H1 (cell line): ENCODE results near the gene TMEM89. TPM values are rescaled to one million over a fixed set of nuclear protein-coding genes. Genes with fewer than 3 reads are reported as not detected.

Experiments used
- CTCF ChIA-PET: fragments of 300-600 bp; sonication (Branson Sonifier 250); formaldehyde crosslinking; loops from one replicate; lab custom pipeline; 2021; ENCODE audit not compliant: partially characterized antibody; lab: Charles Lee
- POLR2A ChIA-PET: fragments of 300-600 bp; sonication (Branson Sonifier 250); formaldehyde crosslinking; loops from one replicate; lab custom pipeline; 2021; ENCODE audit warnings: inconsistent platforms; ENCODE audit not compliant: partially characterized antibody; lab: Charles Lee
- DNase-seq, 2 experiments: peaks; one replicate each; pipeline versions ENCODE4 v3.0.0 to v3.0.0-alpha.2; 2010 to 2022; ENCODE audit warnings: low spot score in 2 of 2, low read depth in 1 of 2, mixed read lengths in 1 of 2
- FAIRE-seq: peaks from 2 replicates; lab custom pipeline; 2011; peaks lifted over from hg19 to GRCh38; lab: Jason Lieb, UNC
- H2AFZ ChIP-seq: 2 replicates; pipeline ENCODE4 v1.8.1; 2012; ENCODE audit warnings: low read length, inconsistent platforms
- H2AK5ac ChIP-seq: 2 replicates; pipeline ENCODE4 v1.6.1; 2013; ENCODE audit warnings: low read depth, low read length
- H2BK120ac ChIP-seq: replicated peaks from 2 replicates; pipeline ENCODE3; 2013; ENCODE audit warnings: low read depth, low read length, inconsistent platforms
- H2BK12ac ChIP-seq: 2 replicates; pipeline ENCODE4 v1.6.1; 2013; ENCODE audit warnings: low read depth, low read length
- H2BK15ac ChIP-seq: 2 replicates; pipeline ENCODE4 v1.6.1; 2013; ENCODE audit warnings: low read length
- H2BK20ac ChIP-seq: 2 replicates; pipeline ENCODE4 v1.6.1; 2013; ENCODE audit warnings: low read length
- H2BK5ac ChIP-seq: 2 replicates; pipeline ENCODE4 v1.6.1; 2013; ENCODE audit warnings: low read depth, low read length
- H3K14ac ChIP-seq: 2 replicates; pipeline ENCODE4 v1.6.1; 2013; ENCODE audit warnings: inconsistent platforms; ENCODE audit not compliant: insufficient read length
- H3K18ac ChIP-seq: 2 replicates; pipeline ENCODE4 v1.6.1; 2013; ENCODE audit warnings: low read length; ENCODE audit errors: extremely low read depth
- H3K23ac ChIP-seq: 2 replicates; pipeline ENCODE4 v1.6.1; 2013; ENCODE audit warnings: inconsistent platforms; ENCODE audit not compliant: insufficient read length
- H3K23me2 ChIP-seq: 2 replicates; pipeline ENCODE4 v1.6.1; 2013; ENCODE audit warnings: low read depth, low read length
- H3K27ac ChIP-seq: 2 replicates; pipeline ENCODE4 v1.6.1; 2011; ENCODE audit warnings: low read depth, low read length, inconsistent platforms
- H3K27me3 ChIP-seq, 4 experiments: replicated peaks in 1 of 4; 1 replicate in 1 of 4; 2 replicates in 3 of 4; pipeline versions ENCODE4 v1.6.1 to v1.8.1; 2011 to 2013; ENCODE audit warnings: low read length in 3 of 4, mild to moderate bottlenecking in 3 of 4, inconsistent platforms in 2 of 4, mixed read lengths in 2 of 4, moderate library complexity in 1 of 4; ENCODE audit not compliant: control insufficient read depth in 3 of 4, insufficient read depth in 3 of 4; ENCODE audit errors: extremely low read depth in 1 of 4
- H3K36me3 ChIP-seq, 4 experiments: 2 replicates each; pipeline versions ENCODE4 v1.6.1 to v1.8.1; 2011 to 2013; ENCODE audit warnings: mild to moderate bottlenecking in 4 of 4, low read length in 3 of 4, moderate library complexity in 2 of 4, control low read depth in 1 of 4, inconsistent platforms in 1 of 4; ENCODE audit not compliant: insufficient read depth in 4 of 4, control insufficient read depth in 2 of 4
- H3K4ac ChIP-seq: replicated peaks from 2 replicates; pipeline ENCODE3; 2013; ENCODE audit warnings: low read length, low read depth, mixed read lengths, inconsistent platforms; ENCODE audit not compliant: insufficient read length
- H3K4me1 ChIP-seq, 4 experiments: replicated peaks in 1 of 4; 1 replicate in 1 of 4; 2 replicates in 3 of 4; pipeline versions ENCODE4 v1.6.1 to v1.8.1; 2011 to 2013; ENCODE audit warnings: low read length in 3 of 4, inconsistent platforms in 2 of 4, mixed read lengths in 1 of 4; ENCODE audit not compliant: insufficient read depth in 4 of 4, control insufficient read depth in 3 of 4
- H3K4me2 ChIP-seq, 2 experiments: 2 replicates each; pipeline versions ENCODE4 v1.6.1 to v1.8.1; 2011 to 2013; ENCODE audit warnings: low read depth in 2 of 2, low read length in 2 of 2, control low read depth in 1 of 2, inconsistent platforms in 1 of 2, mild to moderate bottlenecking in 1 of 2; ENCODE audit not compliant: insufficient read depth in 1 of 2
- H3K4me3 ChIP-seq, 4 experiments: fragments of 200-600, 300-600 bp in 1 of 4; sonication (generic), shearing (Covaris generic), sonication (Bioruptor Twin) in 1 of 4; 2 replicates each; pipeline versions ENCODE4 v1.5.1 to v1.8.1; 2011 to 2016; ENCODE audit warnings: low read length in 4 of 4, low read depth in 3 of 4, control low read depth in 2 of 4, inconsistent platforms in 2 of 4, mild to moderate bottlenecking in 2 of 4, mixed read lengths in 1 of 4, moderate library complexity in 1 of 4; ENCODE audit not compliant: insufficient read depth in 2 of 4; ENCODE audit errors: extremely low read depth in 1 of 4
- H3K56ac ChIP-seq: replicated peaks from 2 replicates; pipeline ENCODE3; 2013; ENCODE audit warnings: low read depth, mild to moderate bottlenecking, mixed read lengths, low read length, inconsistent platforms; ENCODE audit not compliant: insufficient read length
- H3K79me1 ChIP-seq: 2 replicates; pipeline ENCODE4 v1.6.1; 2013; ENCODE audit warnings: low read depth, low read length, control low read depth
- H3K79me2 ChIP-seq, 2 experiments: 2 replicates each; pipeline versions ENCODE4 v1.6.1 to v1.8.1; 2012 to 2013; ENCODE audit warnings: low read length in 2 of 2, mild to moderate bottlenecking in 2 of 2, inconsistent platforms in 1 of 2; ENCODE audit not compliant: insufficient read depth in 2 of 2, control insufficient read depth in 1 of 2
- H3K9ac ChIP-seq, 4 experiments: replicated peaks in 1 of 4; 1 replicate in 1 of 4; 2 replicates in 3 of 4; pipeline versions ENCODE4 v1.6.1 to v1.8.1; 2011 to 2013; ENCODE audit warnings: low read depth in 3 of 4, low read length in 3 of 4, control low read depth in 2 of 4, mild to moderate bottlenecking in 2 of 4, moderate library complexity in 2 of 4, inconsistent platforms in 1 of 4; ENCODE audit errors: extremely low read depth in 1 of 4
- H3K9me3 ChIP-seq, 2 experiments: 2 replicates each; pipeline versions ENCODE4 v1.6.1 to v1.8.1; 2012 to 2013; ENCODE audit warnings: mild to moderate bottlenecking in 2 of 2, moderate library complexity in 2 of 2, control low read depth in 1 of 2, inconsistent platforms in 1 of 2, low read depth in 1 of 2, low read length in 1 of 2, mixed read lengths in 1 of 2; ENCODE audit not compliant: insufficient read depth in 2 of 2
- H4K20me1 ChIP-seq, 2 experiments: replicated peaks in 1 of 2; 2 replicates each; pipeline versions ENCODE3 to v1.8.1; 2011 to 2013; ENCODE audit warnings: inconsistent platforms in 2 of 2, low read length in 2 of 2, mild to moderate bottlenecking in 1 of 2; ENCODE audit not compliant: insufficient read depth in 2 of 2, control insufficient read depth in 1 of 2
- H4K5ac ChIP-seq: 2 replicates; pipeline ENCODE4 v1.6.1; 2013; ENCODE audit warnings: low read length, low read depth, mixed read lengths, inconsistent platforms; ENCODE audit not compliant: insufficient read length
- H4K8ac ChIP-seq: 2 replicates; pipeline ENCODE4 v1.8.0; 2013; ENCODE audit warnings: mild to moderate bottlenecking, moderate library complexity, low read length, inconsistent platforms; ENCODE audit not compliant: insufficient read depth; ENCODE audit errors: extremely low read depth
- H4K91ac ChIP-seq: replicated peaks from 2 replicates; pipeline ENCODE3; 2013; ENCODE audit warnings: low read length, mixed read lengths, inconsistent platforms; ENCODE audit not compliant: insufficient read length
- HDAC2 ChIP-seq, 2 experiments: fragments of 300-600 bp in 1 of 2; sonication (generic) in 1 of 2; IDR thresholded peaks; 2 replicates each; pipeline ENCODE4 v1.6.1; 2011 to 2012; ENCODE audit warnings: low read depth in 2 of 2, low read length in 2 of 2, mild to moderate bottlenecking in 2 of 2, moderate library complexity in 2 of 2, borderline replicate concordance in 1 of 2, inconsistent platforms in 1 of 2
- POLR2A ChIP-seq, 2 experiments: IDR thresholded peaks; 1 replicate in 1 of 2; 2 replicates in 1 of 2; pipeline ENCODE4 v1.6.1; 2011; ENCODE audit warnings: low read depth in 2 of 2, low read length in 2 of 2, mild to moderate bottlenecking in 2 of 2; ENCODE audit errors: control extremely low read depth in 1 of 2
- SIRT6 ChIP-seq: IDR thresholded peaks from one replicate; pipeline ENCODE4 v1.7.1; 2012; ENCODE audit warnings: low read length, inconsistent platforms
- WGBS, 2 experiments: shearing (Covaris generic) in 1 of 2; methylation state at CpG; one replicate each; pipeline versions ENCODE4 v1.1.6 to v1.1.7; 2013 to 2015; ENCODE audit warnings: low lambda C conversion rate in 2 of 2, mixed read lengths in 2 of 2, inconsistent platforms in 1 of 2, low coverage in 1 of 2, missing lambda C conversion rate in 1 of 2; ENCODE audit not compliant: insufficient replicate concordance in 2 of 2, insufficient coverage in 1 of 2, insufficient read length in 1 of 2; ENCODE audit errors: extremely low coverage in 1 of 2, missing lambda C conversion rate in 1 of 2; 5-methylcytosine and 5-hydroxymethylcytosine counted together
- polyA plus RNA-seq, 7 experiments: library from polyadenylated mRNA; depleted of rRNA in 3 of 7; stranded (reverse) in 5 of 7; unstranded in 2 of 7; fragments of >200 nt in 5 of 7; fragments of 200-250 nt in 2 of 7; gene quantifications; 1 replicate in 5 of 7; 2 replicates in 1 of 7; 4 replicates in 1 of 7; pipeline versions ENCODE4 v1.2.1 to v1.2.3, GENCODE V29; 2011 to 2013; ENCODE audit warnings: missing spikeins in 2 of 7, mixed read lengths in 2 of 7
- total RNA-seq: library from RNA; stranded (reverse); fragmentation: NEBNext Ultra II Directional; extraction: Animal tissue kit (Norgen Biotek cat#: 25700); gene quantifications from 2 replicates; pipeline ENCODE4 v1.2.1, GENCODE V29; 2021

The TMEM89 gene
- total and polyA plus RNA-seq, 2 of the 8 experiments (the other 6 are each of a cell fraction or from before 2014, with no cell fraction given): not detected

- Histone ChIP-seq H4K8ac (no peak overlapping the region), H2BK120ac (no peak overlapping the region), H2BK5ac (no peak overlapping the region), H3K27ac (no peak overlapping the region), H3K23ac (no peak overlapping the region), H3K4ac (no peak overlapping the region), H3K56ac (no peak overlapping the region), H2AFZ (no peak overlapping the region), H2BK15ac (no peak overlapping the region), H3K23me2 (no peaks in the 10 kb centered on the region), H2BK20ac (no peak overlapping the region), H3K9ac (no peak overlapping the region), H3K4me2 (no peak overlapping the region), H4K91ac (no peak overlapping the region), H3K9me3 (no peaks in the 10 kb centered on the region), H3K18ac (no peak overlapping the region), H3K36me3 (0 out of 8 replicates have a peak, but pooled peaks cover 0 to 2% (median 0%) of the 10 kb centered on the region in 4 experiments), H2AK5ac (no peak overlapping the region), H3K79me1 (no peaks in the 10 kb centered on the region), H3K27me3 (no peaks in the 10 kb centered on the region), H4K20me1 (no peaks in the 10 kb centered on the region), H3K14ac (no peak overlapping the region), H3K4me1 (peaks cover 0 to 6% (median 0%) of the 10 kb centered on the region in 4 experiments; a peak in 1 of 7 replicates), H4K5ac (no peak overlapping the region), H3K4me3 (no peak overlapping the region), H3K79me2 (no peaks in the 10 kb centered on the region), H2BK12ac (no peak overlapping the region)
- WGBS, 2 experiments: 91% methylated on average over 7 of the region's 9 CpGs; no CpG with 5 or more reads in 1 of the 2 experiments
- FAIRE-seq: no peak
- ChIA-PET POLR2A (interaction anchor here (1.5 kb wide), 1 partner anchor 10 kb away, joined by 3 read pairs; no protein-coding TSS in a partner anchor), CTCF (no interaction called here)
- TF ChIP-seq HDAC2 (IDR thresholded peaks at IDR 0.05; ENCODE audit: borderline replicate concordance in 1 of 2, low read depth in 2 of 2, low read length in 2 of 2) (no peak), SIRT6 (no peak), POLR2A (IDR thresholded peaks at IDR 0.05; ENCODE audit: control extremely low read depth in 1 of 2, low read depth in 2 of 2, low read length in 2 of 2) (no peak)
- no peak for DNase-seq
Observed at GRCh38 chr3:48584836-48585235, 36.7 kb downstream of the TMEM89 start.
